ENCODE data around the gene ZFP69B.

GRCh38 chr1:40479156-40479555 lies 28.9 kb downstream of the ZFP69B start:
- no peak for TF ChIP-seq EZH2 (IDR thresholded peaks at IDR 0.05; ENCODE audit: insufficient read depth, poor library complexity, severe bottlenecking)
- no peak for TF ChIP-seq EZH2phosphoT487 (IDR thresholded peaks at IDR 0.05; ENCODE audit: insufficient read depth, low read depth)

All from GM23248 (cell line).